OCI-LY3 (cell line): ENCODE data around the gene DIS3.

Source experiments
- EZH2phosphoT487 ChIP-seq: fragments of 200-600 bp; shearing (Covaris generic); IDR thresholded peaks from 2 replicates; pipeline ENCODE4 v1.6.1; 2018; ENCODE audit warnings: antibody characterized with exemption, mixed run types, low read depth
- TF ChIP-seq, protein P1 (sequence below): fragments of 200-600, 300-600 bp; sonication (generic); IDR thresholded peaks from 2 replicates; pipeline ENCODE4 v1.5.1; 2014; ENCODE audit warnings: antibody characterized with exemption, low read length, low read depth

DNA sequence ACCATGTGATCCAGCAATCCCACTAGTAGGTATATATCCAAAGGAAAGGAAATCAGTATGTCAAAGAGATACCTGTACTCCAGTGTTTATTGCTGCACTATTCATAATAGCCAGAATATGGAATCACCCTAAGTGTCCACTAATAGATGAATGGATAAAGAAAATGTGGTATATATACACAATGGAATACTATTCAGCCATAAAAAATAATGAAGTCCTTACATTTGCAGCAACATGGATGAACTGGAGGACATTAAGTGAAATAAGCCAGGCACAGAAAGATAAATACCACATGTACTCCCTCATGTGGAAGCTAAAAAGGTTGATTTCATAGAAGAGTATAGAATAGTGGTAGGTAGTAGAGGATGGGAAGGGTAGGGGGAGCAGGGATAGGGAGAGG, 30.5 kb downstream of the DIS3 start:
- TF ChIP-seq, protein P1, sequence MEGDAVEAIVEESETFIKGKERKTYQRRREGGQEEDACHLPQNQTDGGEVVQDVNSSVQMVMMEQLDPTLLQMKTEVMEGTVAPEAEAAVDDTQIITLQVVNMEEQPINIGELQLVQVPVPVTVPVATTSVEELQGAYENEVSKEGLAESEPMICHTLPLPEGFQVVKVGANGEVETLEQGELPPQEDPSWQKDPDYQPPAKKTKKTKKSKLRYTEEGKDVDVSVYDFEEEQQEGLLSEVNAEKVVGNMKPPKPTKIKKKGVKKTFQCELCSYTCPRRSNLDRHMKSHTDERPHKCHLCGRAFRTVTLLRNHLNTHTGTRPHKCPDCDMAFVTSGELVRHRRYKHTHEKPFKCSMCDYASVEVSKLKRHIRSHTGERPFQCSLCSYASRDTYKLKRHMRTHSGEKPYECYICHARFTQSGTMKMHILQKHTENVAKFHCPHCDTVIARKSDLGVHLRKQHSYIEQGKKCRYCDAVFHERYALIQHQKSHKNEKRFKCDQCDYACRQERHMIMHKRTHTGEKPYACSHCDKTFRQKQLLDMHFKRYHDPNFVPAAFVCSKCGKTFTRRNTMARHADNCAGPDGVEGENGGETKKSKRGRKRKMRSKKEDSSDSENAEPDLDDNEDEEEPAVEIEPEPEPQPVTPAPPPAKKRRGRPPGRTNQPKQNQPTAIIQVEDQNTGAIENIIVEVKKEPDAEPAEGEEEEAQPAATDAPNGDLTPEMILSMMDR: no peak
- TF ChIP-seq EZH2phosphoT487: no peak
